ENCODE measurements around the gene CLVS2.

DNA sequence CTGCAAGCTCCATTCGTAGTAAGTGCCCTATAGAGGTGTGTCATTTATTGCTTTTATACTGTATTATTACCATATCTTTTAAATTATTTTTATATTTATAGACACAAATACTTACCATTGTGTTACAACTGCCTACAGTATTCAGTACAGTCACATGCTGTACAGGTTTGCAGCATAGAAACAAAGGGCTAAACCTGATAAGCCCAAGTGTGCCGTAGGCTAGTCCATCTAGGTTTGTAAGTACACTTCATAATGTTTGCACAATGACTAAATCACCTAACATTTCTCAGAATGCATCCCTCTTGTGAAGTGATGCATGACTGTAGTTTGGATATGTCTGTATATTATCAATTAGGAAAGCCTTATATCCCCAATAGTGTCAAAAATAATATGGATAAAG lies 122.8 kb downstream of the CLVS2 start:
- TF ChIP-seq CTCF (IDR thresholded peaks at IDR 0.05; ENCODE audit: low read length) (no peak), EZH2 (optimal IDR thresholded peaks at IDR 0.05; ENCODE audit: low read depth, low read length) (no peak)

Data from MM.1S (cell line).